ENCODE measurements around the gene HOXC13.

HOXC13 gene

GRCh38 chr12:53939141-53940108 lies 794 bp downstream of the HOXC13 start:
- no peak for DNase-seq

- DNase-seq = no peak
These were observed 1.9 kb downstream of the HOXC13 start for GRCh38 chr12:53940443-53941014.

- no peak for DNase-seq
These were observed 2.6 kb downstream of the HOXC13 start for GRCh38 chr12:53941187-53941586.

- DNase-seq = no peak
These were observed 3.1 kb downstream of the HOXC13 start for GRCh38 chr12:53941750-53942149.

- DNase-seq = no peak
These were observed 3.9 kb downstream of the HOXC13 start for GRCh38 chr12:53942467-53942997.

GRCh38 chr12:53944209-53944608 lies 5.6 kb downstream of the HOXC13 start:
- DNase-seq = no peak

- no peak for DNase-seq
These were observed 6.5 kb downstream of the HOXC13 start for GRCh38 chr12:53944907-53945847.

- no peak for DNase-seq
These were observed 9.1 kb downstream of the HOXC13 start for GRCh38 chr12:53947743-53948142.

- DNase-seq = no peak
These were observed 10.3 kb downstream of the HOXC13 start for GRCh38 chr12:53948650-53949593.

- DNase-seq = no peak
These were observed 11.2 kb downstream of the HOXC13 start for GRCh38 chr12:53949631-53950436.

- DNase-seq = no peak
These were observed 11.8 kb downstream of the HOXC13 start for GRCh38 chr12:53950437-53950773.

GRCh38 chr12:53950789-53951576 lies 12.4 kb downstream of the HOXC13 start:
- no peak for DNase-seq

GRCh38 chr12:53951577-53952334 lies 13.1 kb downstream of the HOXC13 start:
- DNase-seq = no peak

- no peak for DNase-seq
These were observed 13.7 kb downstream of the HOXC13 start for GRCh38 chr12:53952335-53952694.

- DNase-seq = no peak
These were observed 14.5 kb downstream of the HOXC13 start for GRCh38 chr12:53952871-53953734.

- no peak for DNase-seq
These were observed 15.4 kb downstream of the HOXC13 start for GRCh38 chr12:53953831-53954693.

GRCh38 chr12:53954694-53955035 lies 16.0 kb downstream of the HOXC13 start, which contains the start of gene HOXC12:
TSS of gene HOXC12 (plus strand) at chr12:53954903. CDS start at chr12:53954930, 27 bp downstream.
- DNase-seq = no peak

Measured in stimulated activated CD4-positive, alpha-beta T cell treated with anti-CD3 and anti-CD28 coated beads, Interleukin-4, amount 100 ng/mL, for 4 hours (primary cell).